ENCODE measurements around the gene APOC3. TPM values are rescaled to one million over a fixed set of nuclear protein-coding genes. Genes with fewer than 3 reads are reported as not detected.
"Not testable (repeated sequence)": the region's sequence is repeated elsewhere in the genome, so short reads cannot be mapped to it uniquely, and the experiment has no call there.

The APOC3 gene
- polyA plus RNA-seq, 10 donors, result 1.3 to 1.8 TPM; not detected in 8

- not testable (repeated sequence) for DNase-seq
These were observed 28.0 kb upstream of the APOC3 start for GRCh38 chr11:116801662-116802061.

GRCh38 chr11:116804001-116804400, 25.7 kb upstream of the APOC3 start:
- no peak for DNase-seq

- DNase-seq, result no peak
These were observed 22.0 kb upstream of the APOC3 start for GRCh38 chr11:116807601-116808261.

- DNase-seq, result no peak
These were observed 21.2 kb upstream of the APOC3 start for GRCh38 chr11:116808262-116809175.

GRCh38 chr11:116811194-116811593, 18.5 kb upstream of the APOC3 start:
- DNase-seq, result no peak

- no peak for DNase-seq
These were observed 17.6 kb upstream of the APOC3 start for GRCh38 chr11:116812109-116812508.

GRCh38 chr11:116813170-116813569, 16.5 kb upstream of the APOC3 start:
- no peak for DNase-seq

GRCh38 chr11:116813781-116814471, 15.8 kb upstream of the APOC3 start:
- no peak for DNase-seq

- DNase-seq, result no peak
These were observed 15.2 kb upstream of the APOC3 start for GRCh38 chr11:116814502-116814901.

- DNase-seq, result no peak
These were observed 10.7 kb upstream of the APOC3 start for GRCh38 chr11:116819049-116819448.

- DNase-seq, result no peak
These were observed 8.4 kb upstream of the APOC3 start for GRCh38 chr11:116821050-116821918.

GRCh38 chr11:116822575-116822974, 7.1 kb upstream of the APOC3 start:
- DNase-seq, result no peak

- no peak for DNase-seq
These were observed 6.5 kb upstream of the APOC3 start, which contains the start of gene APOA4 for GRCh38 chr11:116823031-116823843. Gene APOA4, minus strand, starts transcription at chr11:116823304. Its CDS starts 113 bp downstream, at chr11:116823191.

- DNase-seq, result no peak
These were observed 4.3 kb upstream of the APOC3 start for GRCh38 chr11:116825434-116825833.

- no peak for DNase-seq
These were observed 3.6 kb upstream of the APOC3 start for GRCh38 chr11:116825854-116826750.

GRCh38 chr11:116826751-116827431, 2.8 kb upstream of the APOC3 start:
- no peak for DNase-seq

- no peak for DNase-seq
These were observed 2.2 kb upstream of the APOC3 start for GRCh38 chr11:116827461-116827860.

GRCh38 chr11:116828632-116829524, 829 bp upstream of the APOC3 start:
- DNase-seq, result no peak

Data from muscle of back (tissue), 11 donors.